NCI-H1048 (cell line): ENCODE data around the gene PDXDC1.
"Not testable (repeated sequence)": the region's sequence is repeated elsewhere in the genome, so short reads cannot be mapped to it uniquely, and the experiment has no call there.

Source experiments
- DNase-seq: peaks from one replicate; lab custom pipeline; 2025; lab: John Stamatoyannopoulos, UW

Gene PDXDC1

GRCh38 chr16:15163055-15163454 lies 188.2 kb downstream of the PDXDC1 start:
- not testable (repeated sequence) for DNase-seq

DNA sequence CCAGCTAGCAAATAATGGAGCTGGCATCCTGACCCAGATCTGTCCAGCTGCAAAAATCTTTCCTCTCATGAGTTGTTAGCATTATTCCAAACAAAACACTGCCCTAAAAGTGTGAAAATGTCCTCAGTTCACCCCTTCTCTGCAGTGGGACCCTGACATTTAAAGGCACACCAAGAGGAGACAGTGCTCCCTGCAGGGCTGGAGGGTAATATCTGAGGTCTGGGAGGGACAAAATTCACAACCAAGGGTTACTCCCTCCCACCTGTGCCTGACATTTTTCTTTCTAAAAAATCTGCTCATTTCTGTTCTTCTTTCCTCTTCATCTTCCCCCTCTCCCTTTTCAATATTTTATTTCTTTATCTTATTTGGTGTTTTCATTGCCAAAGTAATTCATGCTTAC lies 191.4 kb downstream of the PDXDC1 start:
- DNase-seq = not testable (repeated sequence)

GRCh38 chr16:15168303-15168702 lies 193.5 kb downstream of the PDXDC1 start:
- DNase-seq = not testable (repeated sequence)

DNA sequence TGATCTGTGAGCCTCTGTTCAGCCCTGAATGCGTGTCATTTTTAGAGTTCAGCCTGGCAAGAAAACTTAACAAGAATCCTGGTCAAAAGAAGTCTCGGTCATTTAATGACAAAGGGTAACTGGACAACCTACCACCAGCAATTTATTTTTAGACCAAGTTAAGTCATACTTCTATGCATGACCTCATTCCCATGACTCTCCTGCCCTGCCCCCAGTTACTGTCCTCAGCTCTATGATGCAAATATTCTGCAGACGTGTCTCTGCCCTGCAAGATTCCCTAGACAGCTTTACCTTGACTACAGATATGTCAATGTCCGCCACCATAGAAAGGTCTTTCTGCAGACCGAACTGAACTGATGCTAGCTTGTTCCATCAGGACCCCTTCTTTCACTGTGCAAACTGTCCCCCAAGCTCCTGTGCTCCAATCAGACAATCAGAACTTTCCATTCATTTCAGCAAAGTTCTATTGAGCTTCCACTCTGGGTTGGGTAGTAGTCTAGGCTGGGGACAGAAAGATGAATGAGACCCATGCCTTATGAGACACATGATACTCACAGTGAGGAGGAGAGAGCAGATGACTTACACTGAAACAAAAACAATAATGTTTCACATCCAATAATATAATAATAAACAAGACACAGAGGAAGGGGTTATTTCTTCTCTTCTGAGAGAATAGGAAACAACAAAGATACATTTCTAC lies 194.3 kb downstream of the PDXDC1 start:
- DNase-seq = not testable (repeated sequence)

GRCh38 chr16:15179909-15180308 lies 205.1 kb downstream of the PDXDC1 start:
- not testable (repeated sequence) for DNase-seq

DNA sequence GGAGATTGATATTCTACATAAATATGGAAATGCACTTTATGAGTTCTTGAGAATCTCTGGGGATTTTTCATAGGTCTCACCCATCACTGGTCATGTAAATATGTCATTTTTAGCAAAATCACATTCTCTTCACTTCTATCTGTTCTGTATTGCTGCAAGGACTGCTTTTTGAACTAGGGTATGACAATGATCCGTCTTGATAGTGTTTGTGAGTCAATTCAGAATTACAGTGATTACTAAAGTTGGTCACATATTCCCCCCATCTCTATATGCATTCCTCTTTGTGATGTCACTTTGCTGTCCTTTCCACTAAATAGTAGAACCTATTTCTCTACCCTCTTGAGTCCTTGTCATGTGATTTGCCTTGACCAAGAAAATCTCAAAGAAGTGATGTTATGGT lies 206.1 kb downstream of the PDXDC1 start:
- not testable (repeated sequence) for DNase-seq

- not testable (repeated sequence) for DNase-seq
Observed at GRCh38 chr16:15184000-15184399, 209.2 kb downstream of the PDXDC1 start.
